ENCODE measurements around the gene SH3BP5. TPM values are rescaled to one million over a fixed set of nuclear protein-coding genes. Genes with fewer than 3 reads are reported as not detected.
A peak's percentile ranks its signal among the peaks of the same experiment; 100 is the strongest.

SH3BP5 gene
- total RNA-seq, 1 experiment from 2014 or later, result 39.3 TPM

DNA sequence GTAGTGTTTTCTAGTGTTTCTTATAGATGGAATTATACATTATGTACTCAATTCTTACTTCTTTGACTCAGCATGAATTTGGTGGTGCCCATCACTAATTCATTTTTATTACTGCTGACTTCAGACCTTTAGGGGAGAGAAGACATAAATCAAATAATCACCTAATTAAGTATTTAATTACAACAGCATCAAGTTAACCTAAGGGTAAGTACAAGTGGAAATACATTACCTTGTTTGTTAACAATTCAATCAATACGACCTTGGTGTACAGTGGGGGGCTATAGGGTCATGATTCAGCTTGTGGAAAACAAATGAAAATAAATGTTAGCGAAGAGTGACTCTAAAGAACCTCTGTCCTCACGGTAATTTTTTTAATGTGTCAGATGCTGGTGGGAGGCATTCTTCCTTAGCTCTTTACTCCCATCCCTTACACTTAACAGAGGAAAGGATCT lies 126.9 kb downstream of the SH3BP5 start:
- H3F3A ChIP-seq (ENCODE audit: insufficient read depth, low read depth), result peaks cover 17% of the 10 kb centered on the region; the same call in 1 of the 2 replicates
- no peaks in the 10 kb centered on the region for H3K27me3 ChIP-seq (ENCODE audit: insufficient read depth, low read depth)
- peak overlapping the region; percentile 91 for H2AFZ ChIP-seq
- H3K4me1 ChIP-seq (replicated peaks; ENCODE audit: insufficient read depth), result peaks cover 19% of the 10 kb centered on the region
- intact Hi-C loops (cut with micrococcal nuclease; ENCODE audit: unreplicated experiment), result loop anchor here (5.0 to 10.0 kb wide), 4 partner anchors 98 to 1339 kb away; no protein-coding TSS in a partner anchor
- BruUV-seq (replicated peaks), result TSS peak; percentile 95
- H3K9me3 ChIP-seq (ENCODE audit: insufficient read depth, low read depth), result no peaks in the 10 kb centered on the region
- H3K9me2 ChIP-seq (ENCODE audit: insufficient read depth), result no peaks in the 10 kb centered on the region
- peak overlapping the region; percentile 98 for H3K4me3 ChIP-seq
- 0 out of 2 replicates have a peak, but pooled peaks cover 4% of the 10 kb centered on the region for H3K36me3 ChIP-seq (ENCODE audit: low read depth)
- H3K79me2 ChIP-seq (ENCODE audit: low read depth), result peaks cover 40% of the 10 kb centered on the region
- H4K20me1 ChIP-seq (ENCODE audit: insufficient read depth), result peaks cover 22% of the 10 kb centered on the region
- TF ChIP-seq, protein P1, sequence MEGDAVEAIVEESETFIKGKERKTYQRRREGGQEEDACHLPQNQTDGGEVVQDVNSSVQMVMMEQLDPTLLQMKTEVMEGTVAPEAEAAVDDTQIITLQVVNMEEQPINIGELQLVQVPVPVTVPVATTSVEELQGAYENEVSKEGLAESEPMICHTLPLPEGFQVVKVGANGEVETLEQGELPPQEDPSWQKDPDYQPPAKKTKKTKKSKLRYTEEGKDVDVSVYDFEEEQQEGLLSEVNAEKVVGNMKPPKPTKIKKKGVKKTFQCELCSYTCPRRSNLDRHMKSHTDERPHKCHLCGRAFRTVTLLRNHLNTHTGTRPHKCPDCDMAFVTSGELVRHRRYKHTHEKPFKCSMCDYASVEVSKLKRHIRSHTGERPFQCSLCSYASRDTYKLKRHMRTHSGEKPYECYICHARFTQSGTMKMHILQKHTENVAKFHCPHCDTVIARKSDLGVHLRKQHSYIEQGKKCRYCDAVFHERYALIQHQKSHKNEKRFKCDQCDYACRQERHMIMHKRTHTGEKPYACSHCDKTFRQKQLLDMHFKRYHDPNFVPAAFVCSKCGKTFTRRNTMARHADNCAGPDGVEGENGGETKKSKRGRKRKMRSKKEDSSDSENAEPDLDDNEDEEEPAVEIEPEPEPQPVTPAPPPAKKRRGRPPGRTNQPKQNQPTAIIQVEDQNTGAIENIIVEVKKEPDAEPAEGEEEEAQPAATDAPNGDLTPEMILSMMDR (conservative IDR thresholded peaks at IDR 0.05), result no peak
- TF ChIP-seq EZH2 (IDR thresholded peaks at IDR 0.05; ENCODE audit: low read depth), result no peak
- peak overlapping the region; percentile 1; the same call in 1 of the 2 replicates for H3K27ac ChIP-seq
- ChIA-PET POLR2A (ENCODE audit: unreplicated experiment) (interaction anchor here (0.6 to 0.7 kb wide), 6 partner anchors 95 to 971 kb away, joined by 3 to 6 read pairs (median 4); partner anchors contain the start of gene CCDC174), CTCF (interaction anchor here (0.5 kb wide), 1 partner anchor 199 kb away, joined by 3 read pairs; no protein-coding TSS in a partner anchor)
- no peak for DNase-seq
- H3K4me2 ChIP-seq, result peak overlapping the region; percentile 93

Other genes with a start within 250 kb of the SH3BP5 start
- gene RBSN, start 233.4 kb downstream of the SH3BP5 start, total RNA-seq (2021), result 20.6 and 20.7 TPM in 2 replicates
- gene CAPN7, start 126.3 kb downstream of the SH3BP5 start, total RNA-seq (2021), result 28.5 and 29.5 TPM in 2 replicates
- 14.2 and 17.2 TPM in 2 replicates for gene METTL6, start 95.0 kb upstream of the SH3BP5 start, total RNA-seq (2021)
- 15.8 and 16.4 TPM in 2 replicates for gene EAF1, start 95.0 kb upstream of the SH3BP5 start, total RNA-seq (2021)
- 0.79 TPM in 1 of 2 replicates, not detected in the other for gene COLQ, start 189.1 kb upstream of the SH3BP5 start, total RNA-seq (2021)